ENCODE measurements around the gene TNFSF13. TPM values are rescaled to one million over a fixed set of nuclear protein-coding genes. Genes with fewer than 3 reads are reported as not detected.

The TNFSF13 gene
- polyA plus RNA-seq, 2 of the 4 experiments (the other 2 are of a cell fraction), result 0.61 to 1.0 TPM

- DNase-seq (ENCODE audit: low read depth in 1 of 2, low spot score in 1 of 2) (no peak), FAIRE-seq (peak; percentile 97), ATAC-seq (peak; percentile 88 to 90)
- H3K4me1 ChIP-seq, result peaks cover 35% of the 10 kb centered on the region
- ChIA-PET CTCF (interaction anchor here (1.2 to 4.3 kb wide), 4 partner anchors 11 to 115 kb away, joined by 3 to 48 read pairs (median 5); partner anchors contain the start of genes SENP3 and TP53), POLR2A (interaction anchor here (0.6 to 5.0 kb wide), 4 partner anchors 11 to 366 kb away, joined by 3 to 34 read pairs (median 7); partner anchors contain the start of genes MPDU1 and TP53)
- 1% methylated on average over 11 of the region's 11 CpGs for WGBS (ENCODE audit: missing lambda C conversion rate)
- TF ChIP-seq, protein P1, sequence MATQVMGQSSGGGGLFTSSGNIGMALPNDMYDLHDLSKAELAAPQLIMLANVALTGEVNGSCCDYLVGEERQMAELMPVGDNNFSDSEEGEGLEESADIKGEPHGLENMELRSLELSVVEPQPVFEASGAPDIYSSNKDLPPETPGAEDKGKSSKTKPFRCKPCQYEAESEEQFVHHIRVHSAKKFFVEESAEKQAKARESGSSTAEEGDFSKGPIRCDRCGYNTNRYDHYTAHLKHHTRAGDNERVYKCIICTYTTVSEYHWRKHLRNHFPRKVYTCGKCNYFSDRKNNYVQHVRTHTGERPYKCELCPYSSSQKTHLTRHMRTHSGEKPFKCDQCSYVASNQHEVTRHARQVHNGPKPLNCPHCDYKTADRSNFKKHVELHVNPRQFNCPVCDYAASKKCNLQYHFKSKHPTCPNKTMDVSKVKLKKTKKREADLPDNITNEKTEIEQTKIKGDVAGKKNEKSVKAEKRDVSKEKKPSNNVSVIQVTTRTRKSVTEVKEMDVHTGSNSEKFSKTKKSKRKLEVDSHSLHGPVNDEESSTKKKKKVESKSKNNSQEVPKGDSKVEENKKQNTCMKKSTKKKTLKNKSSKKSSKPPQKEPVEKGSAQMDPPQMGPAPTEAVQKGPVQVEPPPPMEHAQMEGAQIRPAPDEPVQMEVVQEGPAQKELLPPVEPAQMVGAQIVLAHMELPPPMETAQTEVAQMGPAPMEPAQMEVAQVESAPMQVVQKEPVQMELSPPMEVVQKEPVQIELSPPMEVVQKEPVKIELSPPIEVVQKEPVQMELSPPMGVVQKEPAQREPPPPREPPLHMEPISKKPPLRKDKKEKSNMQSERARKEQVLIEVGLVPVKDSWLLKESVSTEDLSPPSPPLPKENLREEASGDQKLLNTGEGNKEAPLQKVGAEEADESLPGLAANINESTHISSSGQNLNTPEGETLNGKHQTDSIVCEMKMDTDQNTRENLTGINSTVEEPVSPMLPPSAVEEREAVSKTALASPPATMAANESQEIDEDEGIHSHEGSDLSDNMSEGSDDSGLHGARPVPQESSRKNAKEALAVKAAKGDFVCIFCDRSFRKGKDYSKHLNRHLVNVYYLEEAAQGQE (IDR thresholded peaks at IDR 0.05), result no peak
- TF ChIP-seq KDM5A (IDR thresholded peaks at IDR 0.05) (no peak), USF2 (IDR thresholded peaks at IDR 0.05) (peak; percentile 98), RARB (CRISPR knock-in tag; IDR thresholded peaks at IDR 0.05) (no peak), MYC (IDR thresholded peaks at IDR 0.05; ENCODE audit: borderline replicate concordance, low read length) (peak; percentile 100), E2F6 (IDR thresholded peaks at IDR 0.05; ENCODE audit: borderline replicate concordance, low read depth) (peak; percentile 93; the same call in 1 of the 2 replicates), BHLHE40 (IDR thresholded peaks at IDR 0.05; ENCODE audit: low read depth, low read length) (peak; percentile 99), MAX (IDR thresholded peaks at IDR 0.05) (peak; percentile 100)
- TF ChIP-seq, protein P2, sequence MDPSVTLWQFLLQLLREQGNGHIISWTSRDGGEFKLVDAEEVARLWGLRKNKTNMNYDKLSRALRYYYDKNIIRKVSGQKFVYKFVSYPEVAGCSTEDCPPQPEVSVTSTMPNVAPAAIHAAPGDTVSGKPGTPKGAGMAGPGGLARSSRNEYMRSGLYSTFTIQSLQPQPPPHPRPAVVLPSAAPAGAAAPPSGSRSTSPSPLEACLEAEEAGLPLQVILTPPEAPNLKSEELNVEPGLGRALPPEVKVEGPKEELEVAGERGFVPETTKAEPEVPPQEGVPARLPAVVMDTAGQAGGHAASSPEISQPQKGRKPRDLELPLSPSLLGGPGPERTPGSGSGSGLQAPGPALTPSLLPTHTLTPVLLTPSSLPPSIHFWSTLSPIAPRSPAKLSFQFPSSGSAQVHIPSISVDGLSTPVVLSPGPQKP (IDR thresholded peaks at IDR 0.05; ENCODE audit: low read depth, low read length), result no peak
- H3K4me2 ChIP-seq, result peak overlapping the region; percentile 74
- peak overlapping the region; percentile 46 for H3K4me3 ChIP-seq
- peak overlapping the region; percentile 77 to 88 for H3K27ac ChIP-seq
- H3K9me3 ChIP-seq, result no peaks in the 10 kb centered on the region
Observed at GRCh38 chr17:7572338-7572587, 13.7 kb downstream of the TNFSF13 start.

GRCh38 chr17:7572588-7573323 lies 14.2 kb downstream of the TNFSF13 start:
- Histone ChIP-seq H3K4me3 (peak overlapping the region; percentile 96), H3K4me2 (peak overlapping the region; percentile 90), H3K4me1 (peaks cover 40% of the 10 kb centered on the region), H3K27ac (peak overlapping the region; percentile 96 to 97), H3K9me3 (no peaks in the 10 kb centered on the region)
- ChIA-PET POLR2A (interaction anchor here (0.6 to 5.0 kb wide), 7 partner anchors 11 to 367 kb away, joined by 3 to 34 read pairs (median 6); partner anchors contain the start of genes MPDU1, POLR2A, SOX15 and TP53), CTCF (interaction anchor here (0.7 to 4.3 kb wide), 4 partner anchors 8 to 115 kb away, joined by 3 to 48 read pairs (median 4); partner anchors contain the start of genes SENP3 and TP53)
- DNase-seq (ENCODE audit: low read depth in 1 of 2, low spot score in 1 of 2) (peak; percentile 100), FAIRE-seq (no peak), ATAC-seq (peak in 1 of 2 experiments; percentile 1; a peak in 5 of 6 replicates)
- 2% methylated on average over 59 of the region's 73 CpGs for WGBS (ENCODE audit: missing lambda C conversion rate)
- peak; percentile 98 for TF ChIP-seq POLR2A (IDR thresholded peaks at IDR 0.05; ENCODE audit: low read length)
- TF ChIP-seq KDM1A (IDR thresholded peaks at IDR 0.05; ENCODE audit: low read depth), result no peak
- TF ChIP-seq ZFP36 (IDR thresholded peaks at IDR 0.05; ENCODE audit: borderline replicate concordance, partially characterized antibody), result no peak
- no peak for TF ChIP-seq CTCF (IDR thresholded peaks at IDR 0.05)
- TF ChIP-seq ATOH8 (CRISPR knock-in tag; IDR thresholded peaks at IDR 0.05; ENCODE audit: low read depth), result peak; percentile 85; the same call in 1 of the 2 replicates
- TF ChIP-seq PHF8 (IDR thresholded peaks at IDR 0.05; ENCODE audit: borderline replicate concordance, low read depth), result peak; percentile 100
- no peak; a peak in 1 of 5 replicates for TF ChIP-seq RAD21 (conservative IDR thresholded peaks at IDR 0.05 in 1 of 2, IDR thresholded peaks at IDR 0.05 in 1 of 2)
- TF ChIP-seq, protein P3, sequence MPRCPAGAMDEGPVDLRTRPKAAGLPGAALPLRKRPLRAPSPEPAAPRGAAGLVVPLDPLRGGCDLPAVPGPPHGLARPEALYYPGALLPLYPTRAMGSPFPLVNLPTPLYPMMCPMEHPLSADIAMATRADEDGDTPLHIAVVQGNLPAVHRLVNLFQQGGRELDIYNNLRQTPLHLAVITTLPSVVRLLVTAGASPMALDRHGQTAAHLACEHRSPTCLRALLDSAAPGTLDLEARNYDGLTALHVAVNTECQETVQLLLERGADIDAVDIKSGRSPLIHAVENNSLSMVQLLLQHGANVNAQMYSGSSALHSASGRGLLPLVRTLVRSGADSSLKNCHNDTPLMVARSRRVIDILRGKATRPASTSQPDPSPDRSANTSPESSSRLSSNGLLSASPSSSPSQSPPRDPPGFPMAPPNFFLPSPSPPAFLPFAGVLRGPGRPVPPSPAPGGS (IDR thresholded peaks at IDR 0.05), result peak; percentile 100
- TF ChIP-seq MAZ (IDR thresholded peaks at IDR 0.05; ENCODE audit: borderline replicate concordance, low read depth, low read length), result no peak
- TF ChIP-seq, protein P1 (IDR thresholded peaks at IDR 0.05), result peak; percentile 44
